NCI-H1105 (cell line): ENCODE data around the gene EPN2.
"Not testable (repeated sequence)": the region's sequence is repeated elsewhere in the genome, so short reads cannot be mapped to it uniquely, and the experiment has no call there.

Experiments used
- DNase-seq: peaks from one replicate; lab custom pipeline; 2025; lab: John Stamatoyannopoulos, UW

The EPN2 gene

GRCh38 chr17:19268611-19269010 lies 31.4 kb downstream of the EPN2 start:
- no peak for DNase-seq

- no peak for DNase-seq
These were observed 31.9 kb downstream of the EPN2 start for GRCh38 chr17:19269106-19269505.

- no peak for DNase-seq
These were observed 32.5 kb downstream of the EPN2 start for GRCh38 chr17:19269641-19270040.

GRCh38 chr17:19270347-19270703 lies 33.2 kb downstream of the EPN2 start:
- DNase-seq, result no peak

GRCh38 chr17:19270704-19271611 lies 33.8 kb downstream of the EPN2 start:
- no peak for DNase-seq

GRCh38 chr17:19271780-19272357 lies 34.7 kb downstream of the EPN2 start:
- no peak for DNase-seq

- no peak for DNase-seq
These were observed 36.6 kb downstream of the EPN2 start for GRCh38 chr17:19273731-19274130.

- DNase-seq, result no peak
These were observed 37.7 kb downstream of the EPN2 start for GRCh38 chr17:19274893-19275292.

- DNase-seq, result no peak
These were observed 38.4 kb downstream of the EPN2 start for GRCh38 chr17:19275457-19276127.

- not testable (repeated sequence) for DNase-seq
These were observed 41.1 kb downstream of the EPN2 start for GRCh38 chr17:19278284-19278683.

GRCh38 chr17:19278729-19279128 lies 41.6 kb downstream of the EPN2 start:
- no peak for DNase-seq

- DNase-seq, result no peak
These were observed 44.0 kb downstream of the EPN2 start for GRCh38 chr17:19281161-19281560.

- DNase-seq, result no peak
These were observed 47.1 kb downstream of the EPN2 start for GRCh38 chr17:19284005-19284959.

GRCh38 chr17:19285213-19285900 lies 48.2 kb downstream of the EPN2 start:
- no peak for DNase-seq

- no peak for DNase-seq
These were observed 49.7 kb downstream of the EPN2 start for GRCh38 chr17:19286751-19287341.

- DNase-seq, result no peak
These were observed 50.5 kb downstream of the EPN2 start for GRCh38 chr17:19287651-19288050.

- DNase-seq, result no peak
These were observed 51.3 kb downstream of the EPN2 start for GRCh38 chr17:19288453-19288852.

GRCh38 chr17:19290066-19290705 lies 53.0 kb downstream of the EPN2 start:
- DNase-seq, result no peak

GRCh38 chr17:19291646-19292376 lies 54.6 kb downstream of the EPN2 start:
- no peak for DNase-seq

- no peak for DNase-seq
These were observed 55.2 kb downstream of the EPN2 start for GRCh38 chr17:19292377-19292711.
